CD4-positive, alpha-beta T cell treated with Interferon gamma for 1 hour (primary cell): Measurements from ENCODE around the gene SLC41A3.
"Not testable (repeated sequence)": the region's sequence is repeated elsewhere in the genome, so short reads cannot be mapped to it uniquely, and the experiment has no call there.

ENCODE experiments used
- DNase-seq: peaks from one replicate; pipeline ENCODE4 v3.0.0-alpha.2; 2020

The SLC41A3 gene

DNA sequence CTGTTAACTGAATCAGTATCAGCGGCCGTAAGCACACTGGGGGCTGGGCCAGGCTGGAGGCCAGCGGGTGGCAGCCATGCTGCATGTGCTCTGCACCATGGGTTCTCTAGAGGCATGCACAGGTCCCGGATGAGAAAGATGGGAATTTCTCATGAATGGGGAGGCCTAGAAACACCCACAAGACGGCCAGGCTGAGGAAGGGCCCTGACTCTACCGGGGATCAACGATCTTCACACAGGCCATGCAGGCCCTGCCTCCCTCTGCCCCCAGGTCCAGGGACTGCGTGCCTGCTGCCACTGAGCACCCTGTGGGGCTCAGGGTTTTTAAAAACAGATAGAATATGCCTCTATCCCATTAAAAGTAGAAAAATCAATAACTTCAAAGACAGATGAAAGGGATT lies 32.7 kb downstream of the SLC41A3 start:
- DNase-seq, result no peak

DNA sequence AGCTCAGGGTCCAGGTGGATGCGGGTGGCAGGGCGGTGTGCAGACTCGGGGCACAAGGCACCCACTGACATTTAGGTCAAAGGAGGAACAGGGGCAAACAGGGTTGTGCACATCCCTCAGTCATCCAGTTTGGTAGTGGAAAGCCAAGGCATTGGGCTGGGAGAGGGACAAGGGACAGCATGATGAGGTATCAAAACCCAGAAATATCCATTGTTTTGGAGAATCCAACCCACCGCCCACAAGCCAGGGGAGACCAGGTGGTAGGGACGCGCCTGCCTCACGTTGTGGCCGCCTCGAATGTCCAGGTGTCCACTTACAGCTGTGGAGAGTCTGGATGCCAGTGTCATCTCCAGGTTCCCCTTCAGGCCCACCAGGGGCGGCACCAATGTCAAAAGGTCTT lies 33.3 kb downstream of the SLC41A3 start:
- DNase-seq, result no peak

DNA sequence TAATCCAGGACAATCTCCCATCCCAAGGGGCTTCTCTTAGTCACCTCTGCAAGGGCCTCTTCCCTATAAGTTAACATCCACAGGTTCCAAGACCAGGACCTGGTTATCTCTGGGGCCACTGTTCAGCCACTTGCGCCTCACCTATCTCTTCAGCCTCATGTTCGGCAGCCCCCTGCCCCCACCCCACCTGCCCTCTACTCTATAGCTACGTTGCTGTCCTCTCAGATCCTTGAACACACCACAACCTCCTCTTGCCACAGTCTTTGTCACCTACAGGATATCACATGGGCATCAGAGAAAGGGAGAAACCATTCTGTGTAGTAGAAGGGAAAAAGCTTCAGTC lies 33.9 kb downstream of the SLC41A3 start:
- no peak for DNase-seq

DNA sequence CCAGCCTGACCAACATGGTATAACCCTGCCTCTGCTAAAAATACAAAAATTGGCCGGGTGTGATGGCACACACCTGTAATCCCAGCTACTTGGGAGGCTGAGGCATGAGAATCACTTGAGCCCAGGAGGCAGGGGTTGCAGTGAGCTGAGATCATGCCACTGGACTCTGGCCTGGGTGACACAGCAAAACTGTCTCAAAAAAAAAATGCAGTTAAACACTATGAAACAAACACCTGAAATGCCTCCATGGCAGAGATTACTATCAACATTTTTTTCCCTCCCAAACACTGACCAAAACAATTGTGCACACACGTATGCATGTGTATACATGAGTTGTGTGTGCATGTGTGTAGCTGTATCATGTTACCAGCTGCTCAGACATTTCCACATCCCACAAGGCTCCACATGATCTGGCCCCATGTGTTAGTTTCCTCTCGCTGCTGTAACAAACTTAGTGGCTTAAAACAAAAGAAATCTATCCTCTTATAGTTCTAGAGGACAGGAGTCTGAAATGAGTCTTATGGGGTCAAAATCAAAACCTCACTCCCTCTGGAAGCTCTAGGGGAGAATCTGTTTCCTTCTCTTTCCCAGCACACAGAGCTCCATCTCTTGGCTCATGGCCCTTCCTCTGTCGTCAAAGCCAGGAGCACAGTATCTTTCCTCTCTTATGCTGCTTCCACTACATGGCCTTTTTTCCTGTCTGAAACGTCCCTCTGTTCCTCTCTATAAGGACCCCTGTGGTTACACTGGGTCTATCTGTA lies 34.5 kb downstream of the SLC41A3 start:
- DNase-seq, result no peak

DNA sequence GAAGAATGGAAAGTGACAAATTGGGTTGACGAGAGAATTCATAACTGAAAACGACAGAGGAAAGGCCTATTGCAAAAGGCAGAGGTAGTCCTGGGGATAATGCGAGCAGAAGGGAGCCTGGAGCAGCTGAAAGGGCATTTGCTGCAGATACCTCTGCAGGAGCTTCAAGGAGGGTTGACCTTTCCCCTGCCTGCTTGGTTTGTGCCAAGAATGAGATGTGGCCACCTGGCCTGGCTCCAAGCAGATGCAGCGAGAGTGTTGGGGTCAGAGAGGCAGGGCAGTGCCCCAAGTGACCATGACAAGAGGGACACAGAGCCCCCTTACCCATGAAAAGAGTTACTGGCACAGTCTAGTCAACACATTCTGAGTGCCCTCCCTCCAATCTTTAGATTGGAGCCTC lies 43.5 kb downstream of the SLC41A3 start:
- DNase-seq, result no peak

DNA sequence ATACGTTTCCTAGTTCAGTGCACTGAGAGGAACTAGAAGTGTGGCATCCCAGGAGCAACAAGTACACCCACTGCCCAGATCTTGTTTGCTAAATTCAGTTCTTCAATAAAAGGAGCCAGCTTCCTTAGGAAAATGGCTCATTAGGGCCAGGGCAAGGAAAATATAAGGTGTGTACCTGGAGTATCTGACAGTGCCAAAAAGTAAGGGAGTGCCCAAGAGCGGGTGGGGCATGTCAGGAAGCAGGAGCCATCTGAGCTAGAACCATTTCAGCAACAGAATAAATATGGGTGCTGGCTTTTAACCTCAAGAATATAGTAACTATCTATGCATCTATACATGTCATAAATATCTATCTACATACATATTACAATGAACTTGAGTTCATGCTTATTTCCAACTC lies 44.1 kb downstream of the SLC41A3 start:
- DNase-seq, result no peak

DNA sequence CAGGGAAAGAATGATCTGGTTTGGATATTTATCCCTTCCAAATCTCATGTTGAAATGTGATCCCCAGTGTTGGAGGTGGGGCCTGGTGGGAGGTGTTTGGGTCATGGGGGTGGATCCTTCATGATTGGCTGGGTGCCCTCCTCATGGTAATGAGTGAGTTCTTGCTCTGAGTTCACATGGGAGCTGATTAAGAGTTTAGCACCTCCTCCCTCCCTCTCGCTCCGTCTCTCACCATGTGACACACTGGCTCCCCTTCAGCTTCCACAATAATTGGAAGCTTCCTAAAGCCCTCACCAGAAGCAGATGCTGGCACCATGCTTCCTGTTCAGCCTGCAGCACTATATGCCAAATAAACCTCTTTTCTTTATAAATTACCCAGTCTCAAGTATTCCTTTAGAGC lies 45.1 kb downstream of the SLC41A3 start:
- not testable (repeated sequence) for DNase-seq

DNA sequence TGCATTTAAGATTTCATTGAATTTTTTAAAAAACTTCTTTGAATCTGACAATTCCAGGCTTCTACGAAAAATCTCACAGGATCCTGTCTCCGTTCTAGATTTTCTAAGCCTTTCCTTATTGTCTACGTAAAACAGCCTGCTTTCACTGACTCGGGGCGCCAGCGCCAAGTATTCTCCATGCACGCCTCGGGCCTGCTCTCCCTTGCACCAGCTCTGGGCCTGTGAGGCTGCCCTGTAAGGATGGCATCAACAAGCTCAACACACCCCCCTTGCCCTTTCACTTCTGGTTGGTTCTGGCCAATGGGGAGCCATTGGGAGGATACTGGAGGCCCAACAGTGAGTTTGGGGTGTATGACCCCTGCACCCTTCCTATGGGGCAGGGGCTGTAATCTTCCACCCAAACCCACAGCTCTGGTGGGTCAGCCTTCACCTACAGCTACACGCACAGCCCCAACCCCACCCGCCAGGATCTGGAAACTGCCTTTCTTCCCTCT lies 47.8 kb downstream of the SLC41A3 start:
- DNase-seq, result no peak

DNA sequence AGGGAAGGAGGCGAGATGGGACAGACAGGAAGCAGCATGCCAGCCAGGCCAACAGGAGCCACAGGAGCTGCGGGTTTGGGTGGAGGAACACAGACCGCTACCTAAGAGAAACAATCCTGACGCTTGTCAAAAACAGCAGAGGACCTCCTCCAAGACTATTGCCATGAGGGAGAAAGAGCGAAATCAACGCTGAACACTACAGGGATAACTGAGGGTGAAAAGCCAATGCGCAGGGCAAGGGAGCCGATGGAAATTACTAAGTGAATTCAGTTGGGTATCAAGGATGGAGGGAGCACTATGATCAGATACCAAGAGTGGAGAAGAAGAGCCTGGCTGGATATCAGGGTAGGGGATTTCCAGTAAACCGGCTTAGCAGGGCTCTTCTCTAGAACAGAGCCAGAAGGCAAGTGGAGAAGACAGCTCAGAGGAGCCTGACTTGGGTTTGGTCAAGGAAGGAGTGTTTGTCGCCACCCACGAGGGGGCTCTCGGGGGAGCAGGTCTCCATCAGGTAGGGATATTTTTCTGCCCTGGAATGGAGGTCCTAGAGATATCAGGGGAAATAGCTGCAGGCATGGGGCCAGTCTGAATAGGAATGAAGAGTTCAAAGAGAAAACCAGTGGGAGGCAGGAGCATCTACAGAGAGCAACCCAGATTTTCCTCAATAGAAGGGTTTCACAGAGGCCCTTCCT lies 48.4 kb downstream of the SLC41A3 start:
- no peak for DNase-seq

DNA sequence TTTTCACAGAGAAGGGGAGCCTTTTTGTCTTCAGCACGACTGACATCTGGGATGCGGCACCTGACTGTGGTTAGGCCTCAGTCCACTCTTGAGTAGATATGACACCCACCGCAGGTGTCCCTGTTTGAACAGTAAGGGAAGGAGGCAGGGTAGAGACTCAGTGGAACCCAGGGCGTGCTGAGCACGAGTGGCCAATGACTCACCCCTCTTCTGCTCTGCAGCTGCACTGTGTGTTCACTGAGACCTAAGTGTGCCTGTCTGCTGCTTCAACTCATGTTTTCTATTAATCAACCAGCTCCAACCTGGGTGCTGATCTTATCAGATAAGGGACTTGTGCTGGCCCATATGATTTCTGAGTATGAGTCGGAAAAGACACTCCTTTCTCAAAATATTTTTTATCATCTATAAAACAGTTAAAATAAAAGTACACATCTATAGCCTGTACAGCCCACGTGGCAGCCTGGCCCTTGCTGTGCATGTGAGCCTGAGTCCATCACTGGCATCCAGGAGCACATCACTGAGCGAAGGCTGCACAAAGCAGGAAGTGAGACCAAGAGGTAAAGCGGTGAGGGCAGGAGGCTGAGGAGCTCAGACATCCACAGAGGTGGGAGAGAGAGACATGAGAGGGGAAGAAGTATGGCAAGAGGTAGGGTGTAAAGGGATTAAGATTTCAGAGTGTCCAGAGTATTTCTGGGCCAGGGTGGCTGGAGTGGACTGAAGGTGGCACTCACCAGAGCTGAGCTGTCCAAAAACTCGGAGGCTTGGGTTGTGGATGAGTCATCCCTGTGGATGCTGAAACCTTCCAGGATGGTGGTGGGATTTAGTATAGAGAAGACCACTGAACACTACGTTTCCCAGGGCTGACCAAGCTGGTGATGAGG lies 49.2 kb downstream of the SLC41A3 start:
- DNase-seq, result no peak

DNA sequence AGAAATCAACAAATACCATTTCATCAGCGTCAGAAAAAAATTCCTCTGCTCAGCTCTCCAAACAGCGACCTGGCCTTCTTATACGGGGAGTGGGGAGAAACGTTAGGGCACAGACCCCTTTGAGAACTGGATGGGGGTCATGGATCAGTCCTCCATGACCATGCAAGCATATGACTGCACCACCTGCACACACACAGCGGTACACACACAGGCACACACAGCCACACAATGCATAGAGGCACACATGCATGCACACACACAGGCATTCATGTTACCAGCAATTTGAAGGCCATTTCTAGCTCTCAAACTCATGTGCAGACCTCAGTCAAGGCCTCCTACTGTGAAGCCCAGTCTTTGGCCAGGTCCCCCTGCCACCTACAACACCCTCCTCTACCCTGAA lies 50.2 kb downstream of the SLC41A3 start:
- DNase-seq, result no peak

DNA sequence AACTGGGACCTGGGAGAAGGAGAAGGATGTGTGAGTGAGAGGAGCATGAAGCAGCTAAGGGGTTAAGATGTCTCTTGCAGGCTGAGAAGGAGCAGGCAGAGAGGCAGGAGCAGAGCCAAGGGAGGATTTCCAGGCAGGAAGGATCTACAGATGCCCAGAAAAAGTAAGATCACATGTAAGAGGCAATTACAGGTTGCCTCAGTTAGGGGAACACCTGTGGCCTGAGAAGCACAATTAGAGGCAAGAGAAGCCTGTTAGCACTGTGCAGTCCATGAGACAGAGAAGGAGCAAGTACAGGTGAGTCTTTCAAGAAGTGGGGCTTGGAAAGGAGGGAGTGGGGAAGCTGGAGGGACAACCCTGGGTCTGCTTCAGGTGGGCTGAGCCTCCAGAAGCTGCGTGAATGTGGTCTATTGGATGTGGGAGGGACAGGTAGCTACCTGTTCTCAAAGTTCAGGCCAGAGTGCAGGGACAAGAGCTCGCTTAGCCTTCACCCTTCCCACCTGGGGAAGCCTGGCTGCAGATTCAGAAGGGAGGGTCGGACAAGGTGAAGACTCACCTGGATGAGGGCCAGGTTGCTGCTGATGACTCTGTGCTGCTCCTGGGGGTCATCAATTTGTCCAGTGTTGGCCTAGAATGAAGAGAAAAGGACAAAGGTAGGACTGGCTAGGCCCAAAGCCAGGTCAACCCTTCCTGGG lies 50.7 kb downstream of the SLC41A3 start:
- no peak for DNase-seq

DNA sequence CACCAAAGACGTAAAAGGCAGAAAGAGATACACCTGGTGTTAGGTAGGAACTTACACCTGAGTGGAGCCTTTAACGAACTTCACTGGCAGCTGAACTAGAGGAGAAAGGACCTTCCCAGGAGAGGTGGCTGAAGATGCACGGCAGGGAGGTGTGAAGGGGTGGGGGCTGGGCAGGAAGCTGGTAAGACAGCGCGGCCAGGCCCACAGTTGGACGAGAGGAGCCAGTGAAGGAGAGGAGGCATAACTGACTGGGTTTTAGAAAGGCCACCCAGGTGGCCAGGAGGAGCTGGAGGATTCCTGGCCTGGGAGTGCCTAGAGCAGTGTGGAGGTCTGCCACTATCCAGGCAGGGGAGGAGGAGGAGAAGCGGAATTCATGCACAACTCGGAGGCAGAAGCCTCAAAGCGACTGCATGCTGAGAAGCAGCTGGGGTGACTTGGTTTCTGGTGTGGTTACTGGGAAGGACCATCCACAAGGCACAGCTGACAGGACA lies 51.9 kb downstream of the SLC41A3 start:
- DNase-seq, result no peak

DNA sequence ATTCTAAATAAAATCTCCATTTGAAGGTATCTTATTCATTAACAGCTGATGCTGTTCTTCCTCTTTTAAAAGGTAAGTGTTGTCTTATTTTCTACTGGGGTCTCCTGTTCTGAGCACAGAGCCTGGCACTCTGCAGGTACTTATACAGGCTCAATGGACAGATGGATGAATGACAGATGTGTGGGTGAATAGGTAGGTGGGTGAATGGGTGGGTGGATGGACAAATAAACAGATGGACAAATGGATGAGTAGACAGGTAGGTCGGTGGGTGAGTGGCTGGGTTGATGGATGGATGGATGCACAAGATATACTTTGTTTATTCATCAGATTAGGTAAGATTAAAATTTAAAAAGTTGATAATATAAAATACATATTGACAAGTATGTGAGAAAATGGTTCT lies 53.5 kb downstream of the SLC41A3 start:
- no peak for DNase-seq

DNA sequence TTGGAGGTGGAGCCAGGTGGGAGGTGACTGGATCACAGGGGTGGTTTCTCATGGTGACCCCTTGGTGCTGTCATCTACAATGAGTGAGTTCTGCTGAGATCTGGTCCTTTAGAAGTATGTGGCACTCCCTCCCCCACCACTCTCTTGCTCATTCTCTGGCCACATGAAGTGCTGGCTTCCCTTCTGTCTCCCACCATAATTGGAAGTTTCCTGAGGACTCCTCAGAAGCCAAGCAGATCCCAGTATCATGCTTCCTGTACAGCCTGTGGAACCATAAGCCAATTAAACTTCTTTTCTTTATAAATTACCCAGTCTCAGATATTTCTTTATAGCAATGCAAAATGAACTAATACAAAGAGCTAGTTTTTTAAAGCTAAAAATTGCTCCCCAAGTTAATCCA lies 54.7 kb downstream of the SLC41A3 start:
- no peak for DNase-seq

DNA sequence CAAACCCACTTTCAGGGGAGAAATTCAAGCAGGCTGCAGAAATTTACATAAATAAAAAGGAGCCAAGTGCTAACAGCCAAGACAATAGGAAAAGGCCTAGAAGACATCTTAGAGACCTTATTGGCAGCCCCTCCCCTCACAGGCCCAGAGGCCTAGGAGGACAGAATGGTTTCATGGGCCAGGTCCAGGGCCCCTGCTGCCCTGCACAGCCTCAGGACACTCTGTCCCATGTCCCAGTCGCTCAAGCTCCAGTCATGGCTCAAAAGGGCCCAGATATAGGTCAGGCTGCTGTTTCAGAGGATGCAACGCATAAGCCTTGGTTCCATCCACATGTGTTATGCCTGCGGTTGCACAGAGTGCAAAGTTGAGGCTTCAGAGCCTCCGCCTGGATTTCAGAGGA lies 55.8 kb downstream of the SLC41A3 start:
- no peak for DNase-seq

DNA sequence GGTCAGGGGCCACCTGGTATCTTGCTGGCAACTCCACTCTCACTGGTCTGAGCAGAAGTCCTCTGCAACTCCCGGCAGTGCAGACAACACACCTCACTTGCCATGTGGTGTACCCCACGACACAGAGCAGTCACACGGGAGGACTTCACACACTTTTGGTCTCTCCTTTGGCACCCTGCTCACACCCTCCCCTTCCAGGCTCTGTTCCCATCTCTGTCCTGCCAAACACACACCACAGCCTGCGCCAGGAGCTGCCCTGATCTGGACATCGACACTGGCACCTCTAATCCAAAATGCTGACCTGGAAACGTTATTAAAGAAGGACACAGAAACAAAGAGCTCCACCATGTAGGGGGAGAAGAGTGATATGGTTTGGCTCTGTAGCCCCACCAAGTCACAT lies 57.2 kb downstream of the SLC41A3 start:
- no peak for DNase-seq

DNA sequence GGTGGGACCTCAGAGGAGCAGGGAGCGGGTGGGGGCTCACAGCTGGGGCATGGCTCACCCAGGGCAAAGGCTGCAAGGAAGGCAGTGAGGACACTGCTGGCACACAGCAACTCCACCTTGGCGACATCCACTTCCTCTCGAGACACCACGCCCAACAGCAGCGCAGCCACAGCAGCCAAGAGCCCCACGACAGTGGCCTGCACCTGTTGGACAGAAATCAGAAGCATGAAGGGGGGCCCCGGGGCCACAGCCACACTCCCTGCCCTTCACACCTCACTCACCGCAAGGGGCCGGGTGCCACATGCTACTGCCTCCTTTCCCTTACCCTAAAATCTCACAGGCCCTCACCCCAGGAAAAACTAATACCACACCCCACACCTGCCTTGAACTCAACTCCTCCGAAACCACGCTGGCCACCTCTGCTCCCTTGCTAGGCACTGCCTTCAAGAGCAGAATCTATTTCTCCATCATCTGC lies 57.6 kb downstream of the SLC41A3 start:
- no peak for DNase-seq

DNA sequence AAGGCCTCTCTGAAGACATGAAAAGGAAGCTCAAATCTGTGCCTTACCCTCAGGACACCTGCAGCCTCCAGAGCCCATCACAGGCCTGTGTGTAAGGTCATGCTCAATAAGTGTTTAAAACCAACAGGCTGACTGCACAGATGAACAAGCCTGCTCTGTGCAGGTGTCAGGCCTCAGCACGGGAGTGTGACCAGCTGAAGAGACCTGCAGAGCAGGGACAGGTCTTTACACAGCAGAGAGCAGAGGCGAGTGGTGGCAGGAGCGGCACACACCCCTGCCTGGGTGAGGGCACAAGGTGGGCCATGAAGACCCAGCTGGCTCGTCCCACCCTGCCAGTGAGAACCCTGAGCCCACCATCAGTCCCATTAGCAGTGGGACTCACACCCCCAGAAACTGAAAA lies 58.1 kb downstream of the SLC41A3 start:
- no peak for DNase-seq

DNA sequence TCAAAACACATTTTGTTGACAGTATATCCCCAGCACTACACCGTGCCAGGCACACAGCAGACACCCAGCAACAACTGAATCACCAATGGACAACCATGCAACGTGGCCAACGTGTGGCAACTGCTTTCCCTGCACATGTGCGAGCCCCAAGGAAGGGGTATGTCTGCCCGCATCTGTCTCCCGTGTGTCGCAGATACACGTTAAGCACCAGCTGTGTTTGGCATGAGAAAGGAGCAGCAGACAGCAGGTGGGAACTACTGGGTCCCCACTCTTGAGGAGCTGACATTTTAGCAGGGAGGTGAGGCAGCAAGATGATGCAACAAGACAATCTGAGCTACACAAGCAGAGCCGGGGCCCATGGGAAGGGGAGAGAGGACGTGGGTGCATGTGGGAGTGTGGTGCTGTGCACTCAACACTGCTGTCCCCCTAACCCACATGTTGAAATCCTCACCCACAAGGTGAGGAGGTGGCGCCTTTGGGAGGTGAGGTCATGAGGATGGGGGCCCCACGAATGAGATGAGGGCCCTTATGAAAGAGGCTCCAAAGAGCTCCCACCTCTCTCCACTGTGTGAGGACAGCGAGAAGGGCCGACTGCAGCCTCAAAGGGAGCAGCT lies 58.7 kb downstream of the SLC41A3 start:
- no peak for DNase-seq

DNA sequence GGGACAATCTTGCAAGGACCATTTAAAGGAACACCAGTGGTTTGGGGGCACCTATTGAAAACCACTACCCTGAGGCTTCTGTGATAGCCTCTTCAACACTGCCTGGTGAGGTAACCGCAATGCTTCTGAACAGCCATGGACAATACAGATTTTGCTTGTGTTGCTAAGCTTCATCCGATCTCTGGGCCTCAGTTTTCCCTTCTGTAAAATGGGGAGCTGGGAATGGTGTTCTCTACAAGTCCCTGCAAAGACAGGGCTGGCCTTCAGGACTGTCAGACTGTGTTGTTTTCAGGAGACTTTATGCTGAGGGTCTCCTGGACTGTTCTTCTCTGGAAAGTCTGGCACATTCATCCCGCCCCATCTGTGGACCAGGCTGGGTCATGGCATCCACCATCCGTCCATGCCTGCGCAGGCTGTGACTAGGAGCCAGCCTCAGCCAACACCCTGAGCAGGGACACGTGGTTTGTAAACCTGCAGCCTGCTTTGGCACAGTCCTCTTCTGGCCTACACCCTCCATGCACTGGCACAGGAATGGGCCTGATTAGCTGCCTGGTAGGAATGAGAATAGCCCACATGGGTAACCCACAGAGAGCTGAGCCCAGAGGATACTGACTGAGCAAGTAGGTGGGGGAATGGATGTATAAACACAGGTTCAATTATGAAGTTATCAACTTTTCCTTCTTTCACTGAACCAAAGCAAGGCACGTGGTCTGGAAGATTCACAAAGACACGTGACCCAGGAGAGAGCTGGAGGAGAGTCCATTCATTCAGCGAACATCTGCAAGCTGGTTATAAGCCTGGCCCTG lies 59.7 kb downstream of the SLC41A3 start:
- DNase-seq, result no peak
